Measurements from ENCODE around the gene FAM237B.

- TF ChIP-seq CTCF (conservative IDR thresholded peaks at IDR 0.05) (no peak), ZFX (IDR thresholded peaks at IDR 0.05) (no peak)
These were observed 26.7 kb upstream of the FAM237B start for GRCh38 chr7:90347759-90348158.

Data from C4-2B (cell line).